HEK293T (cell line): ENCODE measurements around the gene MICAL2.

Experiments used
- CTCF ChIA-PET: fragments of 350-600 bp; formaldehyde crosslinking; extraction: SDS; loops from one replicate; lab custom pipeline; 2021; ENCODE audit warnings: antibody characterized with exemption, inconsistent platforms; lab: Yijun Ruan, JAX
- POLR2A ChIA-PET: fragments of 350-600 bp; formaldehyde crosslinking; extraction: SDS; loops from one replicate; lab custom pipeline; 2020; ENCODE audit warnings: antibody characterized with exemption, inconsistent platforms; lab: Yijun Ruan, JAX
- DNase-seq: peaks from one replicate; pipeline ENCODE4 v3.0.0; 2012; ENCODE audit warnings: mixed read lengths; ENCODE audit errors: extremely low spot score
- ARNT ChIP-seq: fragments of 450-650 bp; IDR thresholded peaks from 2 replicates; pipeline ENCODE4 v1.6.1; 2017; ENCODE audit warnings: mild to moderate bottlenecking
- BHLHE40 ChIP-seq: fragments of 450-650 bp; IDR thresholded peaks from 2 replicates; pipeline ENCODE4 v1.6.1; 2016; ENCODE audit warnings: mild to moderate bottlenecking, moderate library complexity, borderline replicate concordance
- CTBP1 ChIP-seq: fragments of 450-650 bp; IDR thresholded peaks from 2 replicates; pipeline ENCODE4 v1.6.1; 2016; ENCODE audit warnings: borderline replicate concordance
- ELF4 ChIP-seq: fragments of 450-650 bp; IDR thresholded peaks from 2 replicates; pipeline ENCODE4 v1.6.1; 2017; ENCODE audit warnings: antibody characterized with exemption
- FOXA1 ChIP-seq: fragments of 450-650 bp; IDR thresholded peaks from 2 replicates; pipeline ENCODE4 v1.6.1; 2016; ENCODE audit warnings: mild to moderate bottlenecking
- FOXK2 ChIP-seq: fragments of 450-650 bp; IDR thresholded peaks from 2 replicates; pipeline ENCODE4 v1.6.1; 2016; ENCODE audit warnings: mild to moderate bottlenecking
- FOXM1 ChIP-seq: fragments of 450-650 bp; IDR thresholded peaks from 2 replicates; pipeline ENCODE4 v1.6.1; 2017; ENCODE audit warnings: mild to moderate bottlenecking, borderline replicate concordance
- HDGF ChIP-seq: fragments of 450-650 bp; IDR thresholded peaks from 2 replicates; pipeline ENCODE4 v1.6.1; 2017; ENCODE audit warnings: antibody characterized with exemption, borderline replicate concordance
- L3MBTL2 ChIP-seq: fragments of 450-650 bp; conservative IDR thresholded peaks from 2 replicates; pipeline ENCODE4 v1.6.1; 2016; ENCODE audit warnings: mild to moderate bottlenecking
- LEF1 ChIP-seq: fragments of 450-650 bp; IDR thresholded peaks from 2 replicates; pipeline ENCODE4 v1.6.1; 2017; ENCODE audit warnings: mild to moderate bottlenecking, borderline replicate concordance
- NFRKB ChIP-seq: fragments of 450-650 bp; IDR thresholded peaks from 2 replicates; pipeline ENCODE4 v1.6.1; 2016; ENCODE audit warnings: mild to moderate bottlenecking, moderate library complexity
- PKNOX1 ChIP-seq: fragments of 450-650 bp; IDR thresholded peaks from 2 replicates; pipeline ENCODE4 v1.6.1; 2016
- SP1 ChIP-seq: fragments of 450-650 bp; IDR thresholded peaks from 2 replicates; pipeline ENCODE4 v1.6.1; 2017
- SUZ12 ChIP-seq: fragments of 450-650 bp; IDR thresholded peaks from 2 replicates; pipeline ENCODE4 v1.6.1; 2016; ENCODE audit warnings: mild to moderate bottlenecking
- TARDBP ChIP-seq: fragments of 450-650 bp; IDR thresholded peaks from 2 replicates; pipeline ENCODE4 v1.6.1; 2016
- ZNF384 ChIP-seq: fragments of 450-650 bp; IDR thresholded peaks from 2 replicates; pipeline ENCODE4 v1.6.1; 2016

MICAL2 gene

GRCh38 chr11:12174477-12175143, 64.2 kb downstream of the MICAL2 start:
- TF ChIP-seq FOXK2 (no peak), HDGF (no peak), PKNOX1 (no peak), ELF4 (no peak), CTBP1 (no peak), BHLHE40 (no peak), FOXA1 (no peak), NFRKB (no peak), L3MBTL2 (no peak), TARDBP (no peak), FOXM1 (no peak), SUZ12 (no peak), LEF1 (no peak), ARNT (no peak), SP1 (no peak), ZNF384 (no peak)
- POLR2A ChIA-PET, result no interaction called here
- CTCF ChIA-PET, result no interaction called here
- DNase-seq, result no peak

- no peak for DNase-seq
- TF ChIP-seq L3MBTL2 (no peak), TARDBP (no peak), CTBP1 (no peak), SP1 (no peak), HDGF (no peak), NFRKB (no peak), ARNT (no peak), FOXM1 (no peak), LEF1 (no peak)
- CTCF ChIA-PET, result no interaction called here
- POLR2A ChIA-PET, result no interaction called here
Observed at GRCh38 chr11:12175694-12176241, 65.4 kb downstream of the MICAL2 start.

GRCh38 chr11:12176410-12176809, 66.0 kb downstream of the MICAL2 start:
- no peak for DNase-seq
- TF ChIP-seq ZNF384 (no peak), SUZ12 (no peak), HDGF (no peak), BHLHE40 (no peak), NFRKB (no peak), ELF4 (no peak), LEF1 (no peak), PKNOX1 (no peak), TARDBP (no peak), ARNT (no peak), FOXA1 (no peak), SP1 (no peak), FOXM1 (no peak), L3MBTL2 (no peak), CTBP1 (no peak)
- POLR2A ChIA-PET, result no interaction called here
- CTCF ChIA-PET, result no interaction called here

GRCh38 chr11:12177739-12178338, 67.4 kb downstream of the MICAL2 start:
- DNase-seq, result no peak
- CTCF ChIA-PET, result interaction anchor here (0.7 kb wide), 1 partner anchor 55 kb away, joined by 3 read pairs; no protein-coding TSS in a partner anchor
- POLR2A ChIA-PET, result no interaction called here
- TF ChIP-seq L3MBTL2, result no peak
- TF ChIP-seq ARNT, result no peak
- no peak for TF ChIP-seq BHLHE40
- TF ChIP-seq SUZ12, result no peak
- no peak for TF ChIP-seq PKNOX1
- TF ChIP-seq SP1, result no peak
- TF ChIP-seq FOXK2, result no peak
- no peak for TF ChIP-seq FOXM1
- no peak for TF ChIP-seq CTBP1
- no peak for TF ChIP-seq LEF1
- TF ChIP-seq NFRKB, result no peak
- TF ChIP-seq TARDBP, result no peak
- no peak for TF ChIP-seq FOXA1
- TF ChIP-seq ZNF384, result no peak

- DNase-seq, result no peak
- CTCF ChIA-PET, result no interaction called here
- POLR2A ChIA-PET, result no interaction called here
- TF ChIP-seq BHLHE40 (no peak), PKNOX1 (no peak), LEF1 (no peak), SUZ12 (no peak), HDGF (no peak), ELF4 (no peak), L3MBTL2 (no peak), NFRKB (no peak), TARDBP (no peak), CTBP1 (no peak), FOXA1 (no peak), FOXK2 (no peak), FOXM1 (no peak), ARNT (no peak), SP1 (no peak), ZNF384 (no peak)
Observed at GRCh38 chr11:12179019-12179418, 68.6 kb downstream of the MICAL2 start.
